Retinal pigment epithelial cell (primary cell): ENCODE results near the gene EGFL6.
"Not testable (repeated sequence)": the region's sequence is repeated elsewhere in the genome, so short reads cannot be mapped to it uniquely, and the experiment has no call there.

Experiments used
- DNase-seq: peaks from one replicate; pipeline ENCODE4 v3.0.0-alpha.2; 2010; ENCODE audit warnings: low read depth
- H3K4me3 ChIP-seq: 2 replicates; pipeline ENCODE4 v1.5.1; 2011; ENCODE audit warnings: mild to moderate bottlenecking, low read length, control low read depth, moderate library complexity
- TF ChIP-seq, protein P1 (sequence below): conservative IDR thresholded peaks from 2 replicates; pipeline ENCODE4 v1.5.1; 2011; ENCODE audit warnings: low read depth, low read length, control low read depth, inconsistent platforms

Gene EGFL6

DNA sequence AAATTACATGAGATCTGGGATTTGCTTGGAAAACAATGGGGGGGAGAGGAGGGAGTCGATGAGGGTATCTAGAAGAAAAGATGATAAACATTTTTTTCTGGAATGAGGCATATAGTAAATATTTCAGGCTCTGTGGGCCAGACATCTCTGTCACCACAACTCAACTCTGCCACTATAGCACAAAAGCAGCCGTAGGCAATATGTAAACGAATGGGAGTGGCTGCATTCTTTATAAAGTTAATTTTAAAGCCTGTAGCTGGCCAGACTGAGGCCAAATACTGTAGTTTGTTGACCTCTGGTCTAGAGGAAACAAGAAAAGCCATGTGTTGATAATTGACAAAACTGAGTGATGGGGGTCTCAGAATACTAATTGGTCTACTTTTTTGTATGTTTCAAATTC, 69.4 kb downstream of the EGFL6 start:
- TF ChIP-seq, protein P1, sequence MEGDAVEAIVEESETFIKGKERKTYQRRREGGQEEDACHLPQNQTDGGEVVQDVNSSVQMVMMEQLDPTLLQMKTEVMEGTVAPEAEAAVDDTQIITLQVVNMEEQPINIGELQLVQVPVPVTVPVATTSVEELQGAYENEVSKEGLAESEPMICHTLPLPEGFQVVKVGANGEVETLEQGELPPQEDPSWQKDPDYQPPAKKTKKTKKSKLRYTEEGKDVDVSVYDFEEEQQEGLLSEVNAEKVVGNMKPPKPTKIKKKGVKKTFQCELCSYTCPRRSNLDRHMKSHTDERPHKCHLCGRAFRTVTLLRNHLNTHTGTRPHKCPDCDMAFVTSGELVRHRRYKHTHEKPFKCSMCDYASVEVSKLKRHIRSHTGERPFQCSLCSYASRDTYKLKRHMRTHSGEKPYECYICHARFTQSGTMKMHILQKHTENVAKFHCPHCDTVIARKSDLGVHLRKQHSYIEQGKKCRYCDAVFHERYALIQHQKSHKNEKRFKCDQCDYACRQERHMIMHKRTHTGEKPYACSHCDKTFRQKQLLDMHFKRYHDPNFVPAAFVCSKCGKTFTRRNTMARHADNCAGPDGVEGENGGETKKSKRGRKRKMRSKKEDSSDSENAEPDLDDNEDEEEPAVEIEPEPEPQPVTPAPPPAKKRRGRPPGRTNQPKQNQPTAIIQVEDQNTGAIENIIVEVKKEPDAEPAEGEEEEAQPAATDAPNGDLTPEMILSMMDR = no peak
- no peak for DNase-seq
- no peak overlapping the region for H3K4me3 ChIP-seq

DNA sequence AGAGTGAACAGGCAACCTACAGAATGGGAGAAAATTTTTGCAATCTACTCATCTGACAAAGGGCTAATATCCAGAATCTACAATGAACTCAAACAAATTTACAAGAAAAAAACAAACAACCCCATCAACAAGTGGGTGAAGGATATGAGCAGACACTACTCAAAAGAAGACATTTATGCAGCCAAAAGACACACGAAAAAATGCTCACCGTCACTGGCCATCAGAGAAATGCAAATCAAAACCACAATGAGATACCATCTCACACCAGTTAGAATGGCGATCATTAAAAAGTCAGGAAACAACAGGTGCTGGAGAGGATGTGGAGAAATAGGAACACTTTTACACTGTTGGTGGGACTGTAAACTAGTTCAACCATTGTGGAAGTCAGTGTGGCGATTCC, 72.3 kb downstream of the EGFL6 start:
- not testable (repeated sequence) for H3K4me3 ChIP-seq, DNase-seq

DNA sequence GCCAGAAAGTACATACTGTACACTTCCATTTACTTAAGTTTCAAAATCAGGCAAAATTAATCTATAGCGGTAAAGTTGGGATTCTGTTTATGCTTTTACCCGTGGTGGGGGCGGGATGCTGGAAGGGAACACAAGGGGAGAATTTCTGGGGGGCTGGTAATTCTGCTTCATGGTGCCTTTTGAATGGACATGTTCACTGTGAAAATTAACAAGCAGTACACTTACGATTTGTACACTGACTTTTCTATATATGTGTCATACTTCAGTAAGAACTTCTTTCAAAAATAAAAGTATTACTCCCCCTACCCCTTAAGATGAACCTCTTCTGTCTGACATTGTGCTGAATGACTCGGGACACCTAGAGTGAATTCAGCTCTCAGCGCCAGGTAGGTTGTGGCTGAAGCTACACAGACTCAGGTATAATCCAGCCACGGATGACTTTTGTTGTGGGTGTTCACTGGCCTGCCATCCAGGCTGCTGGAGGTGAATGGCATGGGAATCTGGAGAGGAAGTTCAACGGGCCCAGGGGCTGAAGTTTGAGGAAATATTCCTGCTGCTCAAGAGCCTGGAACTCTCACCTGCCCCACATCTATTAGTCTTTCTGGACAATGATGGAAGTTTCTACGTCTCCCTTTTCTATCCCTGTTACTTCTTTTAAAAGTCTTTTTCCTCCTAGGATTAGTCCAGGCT, 76.2 kb downstream of the EGFL6 start:
- TF ChIP-seq, protein P1 = no peak
- no peak for DNase-seq
- H3K4me3 ChIP-seq = no peak overlapping the region

DNA sequence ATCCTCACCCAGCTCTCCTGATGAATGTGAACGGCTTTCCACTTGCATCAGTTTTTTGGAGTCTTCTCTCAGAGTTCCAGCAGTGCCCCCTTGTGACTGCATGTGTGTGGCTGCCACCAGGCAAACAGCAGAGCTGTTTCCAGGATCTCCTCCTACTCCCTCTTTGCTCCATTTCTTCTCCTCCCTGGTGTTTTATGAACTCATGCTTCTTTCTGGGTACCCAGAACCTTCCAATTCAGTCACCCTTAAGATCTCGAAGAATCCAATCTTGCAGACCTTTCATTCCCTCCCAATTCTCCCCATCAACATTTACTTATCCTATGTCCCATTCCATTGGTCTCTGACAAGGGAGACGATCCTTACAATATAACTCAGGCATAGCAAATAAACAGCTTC, 76.8 kb downstream of the EGFL6 start:
- TF ChIP-seq, protein P1 = peak; percentile 88
- H3K4me3 ChIP-seq = no peak overlapping the region
- DNase-seq = no peak

DNA sequence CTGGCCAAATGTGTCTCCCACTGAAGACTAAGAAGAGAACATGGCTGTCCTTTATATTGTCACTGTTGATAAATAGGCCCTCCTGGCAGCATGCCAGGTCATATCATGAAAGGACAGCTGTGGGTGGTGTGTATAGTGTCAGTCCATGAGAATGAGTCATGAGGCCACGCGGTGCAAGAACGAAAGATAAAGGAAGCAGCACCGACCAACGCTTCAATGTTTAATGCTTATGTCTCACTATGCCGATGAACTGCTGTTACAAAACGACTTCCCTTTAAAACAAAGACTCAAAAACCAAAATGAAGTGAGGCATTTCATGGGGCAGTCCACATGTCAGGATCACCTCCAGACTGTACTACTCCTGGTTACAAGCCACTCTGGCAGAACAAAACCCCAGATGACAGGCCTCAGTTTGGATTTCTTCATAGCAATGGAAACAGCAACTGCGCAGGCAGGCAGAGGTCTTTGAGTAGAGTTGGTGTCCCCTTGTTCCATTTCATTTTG, 78.4 kb downstream of the EGFL6 start:
- H3K4me3 ChIP-seq = no peak overlapping the region
- TF ChIP-seq, protein P1 = no peak
- no peak for DNase-seq

DNA sequence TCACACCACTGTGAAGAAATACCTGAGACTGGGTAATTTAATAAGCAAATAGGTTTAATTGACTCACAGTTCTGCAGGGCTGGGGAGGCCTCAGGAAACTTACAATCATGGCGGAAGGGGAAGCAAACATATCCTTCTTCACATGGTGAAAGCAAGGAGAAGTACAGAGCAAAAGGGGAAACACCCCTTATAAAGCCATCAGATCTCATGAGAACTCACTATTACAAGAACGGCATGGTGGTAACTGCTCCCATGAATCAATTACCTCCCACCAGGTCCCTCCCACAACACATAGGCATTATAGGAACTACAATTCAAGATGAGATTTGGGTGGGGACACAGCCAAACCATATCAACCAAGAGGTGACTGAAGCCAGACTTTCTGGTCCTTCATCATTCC, 78.9 kb downstream of the EGFL6 start:
- H3K4me3 ChIP-seq, DNase-seq: not testable (repeated sequence)

DNA sequence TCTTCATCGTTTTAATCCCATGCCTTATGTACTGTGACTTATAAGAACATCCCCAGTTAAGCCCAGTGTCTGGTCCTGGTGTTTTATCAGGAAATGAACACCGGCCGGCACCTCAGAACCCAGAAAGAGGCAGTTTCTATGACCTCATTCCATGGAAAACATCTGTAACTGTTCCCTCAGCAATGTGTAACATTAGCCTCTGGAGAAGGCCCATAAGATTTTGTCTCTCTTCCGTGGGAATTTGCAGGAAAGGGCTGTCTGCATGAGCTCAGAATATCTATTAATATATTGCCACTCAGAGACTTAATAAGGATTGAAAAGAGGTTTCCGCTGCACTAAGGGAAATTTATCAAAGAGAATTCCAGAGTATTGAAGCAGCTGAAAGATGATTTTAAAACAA, 80.4 kb downstream of the EGFL6 start:
- DNase-seq = no peak
- H3K4me3 ChIP-seq = no peak overlapping the region

DNA sequence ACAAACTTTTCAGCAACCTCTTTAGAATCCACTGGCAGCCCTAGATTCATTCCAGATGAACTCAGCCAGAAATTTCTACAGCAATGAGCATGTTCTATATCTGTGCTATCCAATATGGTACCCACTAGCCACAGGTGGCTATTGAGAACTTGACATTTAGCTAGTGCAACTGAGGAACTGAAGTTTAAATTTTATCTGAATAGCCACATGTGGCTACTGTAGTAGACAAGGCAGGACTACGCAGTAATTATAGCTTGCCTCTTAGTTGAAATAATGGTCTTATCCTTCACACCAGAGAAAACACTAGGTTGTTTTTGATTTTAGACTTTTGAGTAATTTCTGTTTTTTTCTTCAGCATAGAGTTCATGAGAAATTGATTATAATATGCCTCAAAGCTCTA, 80.9 kb downstream of the EGFL6 start:
- TF ChIP-seq, protein P1 = no peak
- DNase-seq = no peak
- no peak overlapping the region for H3K4me3 ChIP-seq

More for the DNA sequence above, 80.4 kb downstream of the EGFL6 start:
- TF ChIP-seq, protein P1 = no peak
